Retinal pigment epithelial cell (primary cell): ENCODE results near the gene GCC2.
"Not testable (repeated sequence)": the region's sequence is repeated elsewhere in the genome, so short reads cannot be mapped to it uniquely, and the experiment has no call there.

Experiments used
- DNase-seq: peaks from one replicate; pipeline ENCODE4 v3.0.0-alpha.2; 2010; ENCODE audit warnings: low read depth
- H3K4me3 ChIP-seq: 2 replicates; pipeline ENCODE4 v1.5.1; 2011; ENCODE audit warnings: mild to moderate bottlenecking, low read length, control low read depth, moderate library complexity
- CTCF ChIP-seq: conservative IDR thresholded peaks from 2 replicates; pipeline ENCODE4 v1.5.1; 2011; ENCODE audit warnings: low read depth, low read length, control low read depth, inconsistent platforms

GCC2 gene

GRCh38 chr2:108547606-108548005 lies 98.6 kb downstream of the GCC2 start:
- no peak for DNase-seq
- no peak overlapping the region for H3K4me3 ChIP-seq
- TF ChIP-seq CTCF = no peak

GRCh38 chr2:108548208-108549003 lies 99.4 kb downstream of the GCC2 start:
- no peak for DNase-seq
- no peak for TF ChIP-seq CTCF
- H3K4me3 ChIP-seq = no peak overlapping the region

GRCh38 chr2:108552566-108552965 lies 103.6 kb downstream of the GCC2 start:
- H3K4me3 ChIP-seq = no peak overlapping the region
- no peak for DNase-seq
- TF ChIP-seq CTCF = no peak

- DNase-seq = no peak
- no peak overlapping the region for H3K4me3 ChIP-seq
- no peak for TF ChIP-seq CTCF
Observed at GRCh38 chr2:108553209-108553919, 104.4 kb downstream of the GCC2 start.

GRCh38 chr2:108554528-108554927 lies 105.5 kb downstream of the GCC2 start:
- DNase-seq = no peak
- no peak overlapping the region for H3K4me3 ChIP-seq
- TF ChIP-seq CTCF = no peak

- TF ChIP-seq CTCF = no peak
- no peak for DNase-seq
- no peak overlapping the region for H3K4me3 ChIP-seq
Observed at GRCh38 chr2:108555572-108555971, 106.6 kb downstream of the GCC2 start.

GRCh38 chr2:108556581-108556980 lies 107.6 kb downstream of the GCC2 start:
- not testable (repeated sequence) for H3K4me3 ChIP-seq

More at GRCh38 chr2:108556581-108556980, 107.6 kb downstream of the GCC2 start:
- not testable (repeated sequence) for DNase-seq
